Heart left ventricle (tissue), 13 donors: ENCODE measurements around the gene USP46.

ENCODE experiments used
- CTCF ChIP-seq, 12 donors: fragments of 200-600 bp; sonication (generic) in 4 of 12; IDR thresholded peaks; one replicate each; pipeline versions ENCODE4 v1.5.0 to v1.8.0; 2018 to 2022; ENCODE audit warnings: antibody characterized with exemption in 12 of 12, mild to moderate bottlenecking in 5 of 12
- POLR2A ChIP-seq, 2 donors: fragments of 450-650 bp; IDR thresholded peaks; one replicate each; pipeline ENCODE4 v1.6.1; 2017; ENCODE audit warnings: antibody characterized with exemption in 2 of 2, mild to moderate bottlenecking in 2 of 2, moderate library complexity in 2 of 2
- donor health status: ischemic (EF 13 %, LVEDD 7.1; RV severe dilation, severe dysfunction).
- donor health status: DM: no; HTN: yes; CAD: no.
- donor health status: DM: no; HTN: no; CAD: no.
- donor health status: ischemic (EF 25% LVEDD 6.9; RV normal size, moderate dysfunction).
- donor health status: ischemic (EF 25% LVEDD 5.7; RV mildly dilated, moderate dysfunction).
- donor health status: ischemic (EF 35%, LVEDD 5.7; RV mildly dilated, moderate dysfunction).
- donor health status: nonischemic (EF 11% LVEDD 7.7; RV severe dilation, severe dysfunction).
- donor health status: DM: yes; HTN: yes; CAD: no.
- donor health status: PGD.
- donor health status: ischemic (EF 29% LVEDD 5.4; RV normal size, mild dysfunction).
- donor health status: nonischemic (EF 23%, LVEDD 6.1; RV moderate dilation, normal function).

GRCh38 chr4:52548818-52549570 is 110.1 kb downstream of the USP46 start:
- no peak for TF ChIP-seq CTCF (IDR thresholded peaks at IDR 0.05)
- TF ChIP-seq POLR2A (IDR thresholded peaks at IDR 0.05), result no peak
